SK-N-SH (cell line): Measurements from ENCODE around the gene MUC12. TPM values are rescaled to one million over a fixed set of nuclear protein-coding genes. Genes with fewer than 3 reads are reported as not detected.

ENCODE experiments used
- CTCF ChIA-PET: fragments of 300-600, 350-600 bp; formaldehyde crosslinking; extraction: SDS; loops from one replicate; lab custom pipeline; 2021; lab: Yijun Ruan, JAX
- POLR2A ChIA-PET: fragments of 350-600 bp; sonication (Branson Sonifier 250); formaldehyde crosslinking; extraction: SDS; loops from one replicate; lab custom pipeline; 2020; ENCODE audit warnings: antibody characterized with exemption, inconsistent platforms; lab: Yijun Ruan, JAX
- DNase-seq: peaks from one replicate; pipeline ENCODE4 v3.0.0; 2012
- H2AFZ ChIP-seq: fragments of 200-600 bp; sonication (generic); 2 replicates; pipeline ENCODE4 v1.8.1; 2016; ENCODE audit warnings: antibody characterized with exemption, mild to moderate bottlenecking, low read depth
- H3F3A ChIP-seq: fragments of 200-600 bp; sonication (generic); replicated peaks from 2 replicates; pipeline ENCODE3; 2016; ENCODE audit warnings: antibody characterized with exemption, mild to moderate bottlenecking; ENCODE audit not compliant: insufficient read depth
- H3K27ac ChIP-seq, 2 experiments: fragments of 200-500 bp in 1 of 2; fragments of 200-600 bp in 1 of 2; sonication (Bioruptor generic) in 1 of 2; sonication (generic), shearing (Covaris generic) in 1 of 2; 2 replicates each; pipeline versions ENCODE4 v1.5.1 to v1.6.1; 2014 to 2016; ENCODE audit warnings: low read depth in 2 of 2, inconsistent platforms in 1 of 2, low read length in 1 of 2, mild to moderate bottlenecking in 1 of 2, mixed read lengths in 1 of 2
- H3K27me3 ChIP-seq: fragments of 200-600 bp; sonication (generic), shearing (Covaris generic); 2 replicates; pipeline ENCODE4 v1.6.1; 2016; ENCODE audit warnings: mixed run types; ENCODE audit not compliant: insufficient read depth
- H3K36me3 ChIP-seq, 2 experiments: fragments of 200-500 bp in 1 of 2; fragments of 200-600 bp in 1 of 2; sonication (Bioruptor generic) in 1 of 2; sonication (generic) in 1 of 2; replicated peaks in 1 of 2; 2 replicates each; pipeline versions ENCODE3 to v1.5.1; 2014 to 2016; ENCODE audit warnings: low read length in 1 of 2, mild to moderate bottlenecking in 1 of 2; ENCODE audit not compliant: insufficient read depth in 2 of 2, control insufficient read depth in 1 of 2
- H3K4me1 ChIP-seq, 2 experiments: fragments of 200-500 bp in 1 of 2; fragments of 200-600 bp in 1 of 2; sonication (Bioruptor generic) in 1 of 2; sonication (generic), shearing (Covaris generic) in 1 of 2; 2 replicates each; pipeline versions ENCODE4 v1.5.1 to v1.6.1; 2014 to 2016; ENCODE audit warnings: low read depth in 1 of 2, low read length in 1 of 2, mixed run types in 1 of 2; ENCODE audit not compliant: insufficient read depth in 2 of 2, control insufficient read depth in 1 of 2
- H3K4me2 ChIP-seq: fragments of 200-600 bp; sonication (generic), shearing (Covaris generic); 2 replicates; pipeline ENCODE4 v1.6.1; 2017; ENCODE audit warnings: mixed run types
- H3K4me3 ChIP-seq, 2 experiments: fragments of 200-500 bp in 1 of 2; fragments of 200-600 bp in 1 of 2; sonication (Bioruptor generic) in 1 of 2; sonication (generic), shearing (Covaris generic) in 1 of 2; 2 replicates each; pipeline versions ENCODE4 v1.5.1 to v1.8.1; 2014 to 2016; ENCODE audit warnings: low read depth in 2 of 2, inconsistent platforms in 1 of 2, low read length in 1 of 2, mild to moderate bottlenecking in 1 of 2, mixed read lengths in 1 of 2, moderate library complexity in 1 of 2
- H3K79me2 ChIP-seq: fragments of 200-600 bp; sonication (generic); 2 replicates; pipeline ENCODE4 v1.8.1; 2017; ENCODE audit warnings: mild to moderate bottlenecking; ENCODE audit not compliant: insufficient read depth
- H3K9ac ChIP-seq: fragments of 200-600 bp; sonication (generic); 2 replicates; pipeline ENCODE4 v1.6.1; 2017; ENCODE audit warnings: mixed run types
- H3K9me2 ChIP-seq: fragments of 200-600 bp; sonication (generic); 2 replicates; pipeline ENCODE4 v1.6.1; 2017; ENCODE audit warnings: mixed run types
- H3K9me3 ChIP-seq: fragments of 200-600 bp; sonication (generic); 2 replicates; pipeline ENCODE4 v1.6.1; 2017; ENCODE audit warnings: mixed run types, mild to moderate bottlenecking, moderate library complexity
- H4K20me1 ChIP-seq: fragments of 200-600 bp; sonication (generic); 2 replicates; pipeline ENCODE4 v1.6.1; 2017; ENCODE audit warnings: mild to moderate bottlenecking, mixed run types; ENCODE audit not compliant: insufficient read depth
- FOXM1 ChIP-seq: IDR thresholded peaks from 2 replicates; pipeline ENCODE4 v1.4.0; 2012; ENCODE audit warnings: low read depth, mild to moderate bottlenecking
- POLR2AphosphoS5 ChIP-seq: IDR thresholded peaks from 2 replicates; pipeline ENCODE4 v1.6.1; 2012; ENCODE audit warnings: low read depth, low read length
- RAD21 ChIP-seq: IDR thresholded peaks from 2 replicates; pipeline ENCODE4 v1.6.1; 2012; ENCODE audit warnings: mild to moderate bottlenecking, low read length
- REST ChIP-seq: IDR thresholded peaks from 2 replicates; pipeline ENCODE4 v1.6.1; 2012; ENCODE audit warnings: mild to moderate bottlenecking, low read depth, low read length, moderate library complexity
- SMC3 ChIP-seq: IDR thresholded peaks from 2 replicates; pipeline ENCODE4 v1.6.1; 2012; ENCODE audit warnings: low read depth, low read length, improper control_type of control experiment
- USF2 ChIP-seq: fragments of 150-350 bp; IDR thresholded peaks from 2 replicates; pipeline ENCODE4 v1.6.1; 2017; ENCODE audit warnings: antibody characterized with exemption, low read length, low read depth, borderline replicate concordance
- WGBS: methylation state at CpG from one replicate; pipeline ENCODE4 v1.1.6; 2017; ENCODE audit warnings: low lambda C conversion rate; 5-methylcytosine and 5-hydroxymethylcytosine counted together
- polyA plus RNA-seq, 3 experiments: library from polyadenylated mRNA; depleted of rRNA; stranded (reverse); fragments of >200 nt; gene quantifications; 2 replicates each; pipeline ENCODE4 v1.2.3, GENCODE V29; 2012

The MUC12 gene
- polyA plus RNA-seq, 1 of the 3 experiments (the other 2 are of a cell fraction) = not detected

- Histone ChIP-seq H2AFZ (no peak overlapping the region), H3K9me2 (no peaks in the 10 kb centered on the region), H3K79me2 (no peaks in the 10 kb centered on the region), H3K4me2 (no peak overlapping the region), H3K27me3 (peaks cover 64% of the 10 kb centered on the region), H3K4me3 (no peak overlapping the region), H4K20me1 (no peaks in the 10 kb centered on the region), H3F3A (no peaks in the 10 kb centered on the region), H3K36me3 (no peaks in the 10 kb centered on the region), H3K9ac (no peak overlapping the region), H3K27ac (no peak overlapping the region), H3K4me1 (no peaks in the 10 kb centered on the region), H3K9me3 (no peaks in the 10 kb centered on the region)
- no peak for TF ChIP-seq RAD21
- ChIA-PET CTCF (interaction anchor here (0.6 to 3.5 kb wide), 6 partner anchors 16 to 128 kb away, joined by 3 to 15 read pairs (median 8); partner anchors contain the start of gene ACHE), POLR2A (interaction anchor here (0.6 kb wide), 1 partner anchor 1362 kb away, joined by 4 read pairs; no protein-coding TSS in a partner anchor)
- DNase-seq = no peak
- 15% methylated on average over 15 of the region's 15 CpGs for WGBS
Measured at GRCh38 chr7:100949933-100950443, 19.4 kb upstream of the MUC12 start.

- H3K4me3 ChIP-seq = no peak overlapping the region
- no peaks in the 10 kb centered on the region for H3K79me2 ChIP-seq
- TF ChIP-seq SMC3 (no peak), FOXM1 (no peak), REST (no peak), USF2 (no peak), POLR2AphosphoS5 (no peak)
- H3K9ac ChIP-seq = no peak overlapping the region
- POLR2A ChIA-PET = no interaction called here
- 15% methylated on average over 6 of the region's 6 CpGs for WGBS
- H2AFZ ChIP-seq = no peak overlapping the region
- H3F3A ChIP-seq = no peaks in the 10 kb centered on the region
- H3K4me1 ChIP-seq = no peaks in the 10 kb centered on the region
- no peaks in the 10 kb centered on the region for H4K20me1 ChIP-seq
- CTCF ChIA-PET = interaction anchor here (0.6 to 3.5 kb wide), 9 partner anchors 15 to 414 kb away, joined by 3 to 15 read pairs (median 4); partner anchors contain the start of gene ACHE
- H3K4me2 ChIP-seq = no peak overlapping the region
- no peaks in the 10 kb centered on the region for H3K9me2 ChIP-seq
- no peaks in the 10 kb centered on the region for H3K9me3 ChIP-seq
- H3K36me3 ChIP-seq = no peaks in the 10 kb centered on the region
- H3K27me3 ChIP-seq = peaks cover 52% of the 10 kb centered on the region
- no peak for DNase-seq
- no peak overlapping the region for H3K27ac ChIP-seq
Measured at GRCh38 chr7:100951172-100951571, 18.2 kb upstream of the MUC12 start.
